GM12892 (cell line): ENCODE measurements around the gene SFI1.

Experiments
- DNase-seq: peaks from one replicate; pipeline ENCODE4 v3.0.0; 2011; ENCODE audit not compliant: insufficient read length
- FAIRE-seq: peaks from 2 replicates; lab custom pipeline; 2011; peaks lifted over from hg19 to GRCh38; lab: Jason Lieb, UNC
- POLR2A ChIP-seq: IDR thresholded peaks from 2 replicates; pipeline ENCODE4 v1.6.1; 2011; ENCODE audit warnings: low read depth, low read length, control low read depth
- POLR2AphosphoS5 ChIP-seq: IDR thresholded peaks from 2 replicates; pipeline ENCODE4 v1.6.1; 2011; ENCODE audit warnings: low read depth, low read length, control low read depth
- TAF1 ChIP-seq: IDR thresholded peaks from 2 replicates; pipeline ENCODE4 v1.6.1; 2011; ENCODE audit warnings: low read depth, mild to moderate bottlenecking, control low read depth, low read length, borderline replicate concordance

The SFI1 gene

GRCh38 chr22:31661851-31662667 lies 165.7 kb downstream of the SFI1 start, which contains the start of gene PISD:
PISD (minus strand) TSS chr22:31662215; CDS start chr22:31662208, 7 bp downstream.
- FAIRE-seq (peak; percentile 94), DNase-seq (peak; percentile 94)
- TF ChIP-seq POLR2AphosphoS5 (peak; percentile 88), TAF1 (peak; percentile 77; the same call in 1 of the 2 replicates), POLR2A (peak; percentile 85)

- no peak for TF ChIP-seq POLR2AphosphoS5
- no peak for TF ChIP-seq POLR2A
- no peak for TF ChIP-seq TAF1
- DNase-seq (no peak), FAIRE-seq (no peak)
Observed at GRCh38 chr22:31662668-31663037, 166.3 kb downstream of the SFI1 start.
